ENCODE results near the gene SNX33.
"Not testable (repeated sequence)": the region's sequence is repeated elsewhere in the genome, so short reads cannot be mapped to it uniquely, and the experiment has no call there.

Gene SNX33

GRCh38 chr15:75684648-75685047 is 36.9 kb downstream of the SNX33 start:
- no peaks in the 10 kb centered on the region for H3K9me2 ChIP-seq (replicated peaks; ENCODE audit: low read depth, low read length)
- H3K27me3 ChIP-seq (ENCODE audit: insufficient read depth, low read length, poor library complexity, severe bottlenecking): no peaks in the 10 kb centered on the region
- H3K4me3 ChIP-seq (ENCODE audit: low read length, poor library complexity, severe bottlenecking): no peak overlapping the region
- H2AFZ ChIP-seq (ENCODE audit: low read length): no peak overlapping the region
- no peaks in the 10 kb centered on the region for H3F3A ChIP-seq (ENCODE audit: low read depth)
- H4K20me1 ChIP-seq (ENCODE audit: insufficient read depth, low read length, poor library complexity, severe bottlenecking): no peaks in the 10 kb centered on the region
- H3K9ac ChIP-seq (ENCODE audit: low read depth, low read length, poor library complexity, severe bottlenecking): no peak overlapping the region
- H3K4me2 ChIP-seq (ENCODE audit: low read depth, low read length, poor library complexity, severe bottlenecking): no peak overlapping the region
- H3K9me3 ChIP-seq (ENCODE audit: insufficient read depth, low read depth, low read length): no peaks in the 10 kb centered on the region
- TF ChIP-seq, protein P1, sequence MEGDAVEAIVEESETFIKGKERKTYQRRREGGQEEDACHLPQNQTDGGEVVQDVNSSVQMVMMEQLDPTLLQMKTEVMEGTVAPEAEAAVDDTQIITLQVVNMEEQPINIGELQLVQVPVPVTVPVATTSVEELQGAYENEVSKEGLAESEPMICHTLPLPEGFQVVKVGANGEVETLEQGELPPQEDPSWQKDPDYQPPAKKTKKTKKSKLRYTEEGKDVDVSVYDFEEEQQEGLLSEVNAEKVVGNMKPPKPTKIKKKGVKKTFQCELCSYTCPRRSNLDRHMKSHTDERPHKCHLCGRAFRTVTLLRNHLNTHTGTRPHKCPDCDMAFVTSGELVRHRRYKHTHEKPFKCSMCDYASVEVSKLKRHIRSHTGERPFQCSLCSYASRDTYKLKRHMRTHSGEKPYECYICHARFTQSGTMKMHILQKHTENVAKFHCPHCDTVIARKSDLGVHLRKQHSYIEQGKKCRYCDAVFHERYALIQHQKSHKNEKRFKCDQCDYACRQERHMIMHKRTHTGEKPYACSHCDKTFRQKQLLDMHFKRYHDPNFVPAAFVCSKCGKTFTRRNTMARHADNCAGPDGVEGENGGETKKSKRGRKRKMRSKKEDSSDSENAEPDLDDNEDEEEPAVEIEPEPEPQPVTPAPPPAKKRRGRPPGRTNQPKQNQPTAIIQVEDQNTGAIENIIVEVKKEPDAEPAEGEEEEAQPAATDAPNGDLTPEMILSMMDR (conservative IDR thresholded peaks at IDR 0.05; ENCODE audit: low read length): no peak
- no peaks in the 10 kb centered on the region for H3K79me2 ChIP-seq (ENCODE audit: insufficient read depth, low read length)
- no peaks in the 10 kb centered on the region for H3K4me1 ChIP-seq (ENCODE audit: insufficient read depth, low read length, poor library complexity, severe bottlenecking)
- H3K36me3 ChIP-seq (ENCODE audit: insufficient read depth, low read length): no peaks in the 10 kb centered on the region

DNA sequence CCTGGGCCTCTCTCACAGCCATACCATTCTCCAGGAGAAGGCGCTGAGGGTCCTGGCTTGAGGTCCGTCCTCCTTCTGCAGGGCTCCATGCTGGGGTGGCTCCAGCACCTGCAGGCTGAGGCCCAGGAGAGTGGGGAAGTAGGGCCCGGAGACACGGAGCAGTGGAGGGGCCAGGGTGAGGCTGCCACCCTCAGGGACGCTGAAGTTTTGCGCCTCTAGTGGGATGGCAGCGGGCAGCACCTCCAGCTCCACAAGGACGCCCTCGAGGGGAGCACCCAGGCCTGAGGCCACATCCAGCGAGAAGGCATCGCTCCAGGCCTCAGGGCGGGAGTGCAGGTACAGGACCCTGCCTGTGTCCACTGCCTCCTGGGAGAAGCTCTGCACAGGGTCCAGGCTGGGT is 37.5 kb downstream of the SNX33 start:
- no peaks in the 10 kb centered on the region for H3F3A ChIP-seq (ENCODE audit: low read depth)
- H3K9me3 ChIP-seq (ENCODE audit: insufficient read depth, low read depth, low read length): no peaks in the 10 kb centered on the region
- no peaks in the 10 kb centered on the region for H3K36me3 ChIP-seq (ENCODE audit: insufficient read depth, low read length)
- no peak overlapping the region for H3K4me2 ChIP-seq (ENCODE audit: low read depth, low read length, poor library complexity, severe bottlenecking)
- H3K9me2 ChIP-seq (replicated peaks; ENCODE audit: low read depth, low read length): no peaks in the 10 kb centered on the region
- no peak overlapping the region for H2AFZ ChIP-seq (ENCODE audit: low read length)
- H4K20me1 ChIP-seq (ENCODE audit: insufficient read depth, low read length, poor library complexity, severe bottlenecking): no peaks in the 10 kb centered on the region
- H3K4me1 ChIP-seq (ENCODE audit: insufficient read depth, low read length, poor library complexity, severe bottlenecking): no peaks in the 10 kb centered on the region
- H3K27me3 ChIP-seq (ENCODE audit: insufficient read depth, low read length, poor library complexity, severe bottlenecking): no peaks in the 10 kb centered on the region
- H3K4me3 ChIP-seq (ENCODE audit: low read length, poor library complexity, severe bottlenecking): no peak overlapping the region
- no peak overlapping the region for H3K9ac ChIP-seq (ENCODE audit: low read depth, low read length, poor library complexity, severe bottlenecking)
- TF ChIP-seq, protein P1 (conservative IDR thresholded peaks at IDR 0.05; ENCODE audit: low read length): no peak
- no peak for TF ChIP-seq EZH2phosphoT487 (IDR thresholded peaks at IDR 0.05; ENCODE audit: borderline replicate concordance)
- no peaks in the 10 kb centered on the region for H3K79me2 ChIP-seq (ENCODE audit: insufficient read depth, low read length)

DNA sequence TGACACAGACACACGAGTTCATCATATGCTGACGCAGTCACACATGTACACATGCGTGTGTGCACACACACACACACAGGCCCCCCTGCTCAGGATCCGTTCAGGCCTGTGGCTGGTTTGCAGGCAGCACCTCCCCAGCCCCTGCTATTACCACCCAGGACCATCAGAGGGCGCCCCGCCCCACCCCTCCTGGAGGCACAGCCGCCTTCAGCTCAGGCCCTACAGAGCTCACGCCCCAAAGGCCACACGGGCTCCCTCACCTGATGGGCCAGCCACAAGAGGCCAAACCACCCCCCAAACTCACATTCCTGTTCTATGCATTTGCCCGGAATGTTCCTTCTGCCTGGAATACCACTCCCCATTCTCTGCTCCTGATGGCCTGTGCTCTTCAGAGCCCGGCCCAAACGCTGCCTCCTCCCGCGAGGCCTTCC is 38.5 kb downstream of the SNX33 start:
- H3K9me2 ChIP-seq (replicated peaks; ENCODE audit: low read depth, low read length); H3K4me3 ChIP-seq (ENCODE audit: low read length, poor library complexity, severe bottlenecking); H3K4me2 ChIP-seq (ENCODE audit: low read depth, low read length, poor library complexity, severe bottlenecking); H2AFZ ChIP-seq (ENCODE audit: low read length); H3K27me3 ChIP-seq (ENCODE audit: insufficient read depth, low read length, poor library complexity, severe bottlenecking); H3F3A ChIP-seq (ENCODE audit: low read depth); H3K36me3 ChIP-seq (ENCODE audit: insufficient read depth, low read length); H3K79me2 ChIP-seq (ENCODE audit: insufficient read depth, low read length); H3K9me3 ChIP-seq (ENCODE audit: insufficient read depth, low read depth, low read length); H4K20me1 ChIP-seq (ENCODE audit: insufficient read depth, low read length, poor library complexity, severe bottlenecking); H3K9ac ChIP-seq (ENCODE audit: low read depth, low read length, poor library complexity, severe bottlenecking); H3K4me1 ChIP-seq (ENCODE audit: insufficient read depth, low read length, poor library complexity, severe bottlenecking): not testable (repeated sequence)
- TF ChIP-seq, protein P1 (conservative IDR thresholded peaks at IDR 0.05; ENCODE audit: low read length): peak; percentile 54

Measured in Loucy (cell line).